Stimulated activated CD4-positive, alpha-beta T cell treated with anti-CD3 and anti-CD28 coated beads, Interleukin-1b, Interleukin-23, amount 100 ng/mL, for 1 hour (primary cell): ENCODE measurements around the gene CFLAR.
"Not testable (repeated sequence)": the region's sequence is repeated elsewhere in the genome, so short reads cannot be mapped to it uniquely, and the experiment has no call there.

ENCODE experiments used
- DNase-seq, 2 donors: peaks; one replicate each; pipeline ENCODE4 v3.0.0-alpha.2; 2020; ENCODE audit warnings: low read depth in 2 of 2

The CFLAR gene

GRCh38 chr2:201182650-201183364, 66.8 kb downstream of the CFLAR start, which contains the start of gene CASP10:
Gene CASP10 (plus strand): TSS chr2:201183141. CDS start chr2:201185778, 2,637 bp downstream.
- peak in 1 of 2 donors; percentile 8 for DNase-seq

GRCh38 chr2:201183365-201183727, 67.4 kb downstream of the CFLAR start:
- DNase-seq: no peak

GRCh38 chr2:201183835-201184234, 67.9 kb downstream of the CFLAR start:
- not testable (repeated sequence) for DNase-seq

GRCh38 chr2:201184248-201184647, 68.3 kb downstream of the CFLAR start:
- not testable (repeated sequence) for DNase-seq

GRCh38 chr2:201185863-201186262, 69.9 kb downstream of the CFLAR start:
- DNase-seq: no peak

- DNase-seq: no peak
These were observed 71.0 kb downstream of the CFLAR start for GRCh38 chr2:201186982-201187381.

- DNase-seq: no peak
These were observed 72.5 kb downstream of the CFLAR start for GRCh38 chr2:201188449-201188848.

GRCh38 chr2:201191132-201191875, 75.3 kb downstream of the CFLAR start:
- no peak for DNase-seq

- no peak for DNase-seq
These were observed 78.1 kb downstream of the CFLAR start for GRCh38 chr2:201194097-201194496.

- DNase-seq: no peak
These were observed 79.4 kb downstream of the CFLAR start for GRCh38 chr2:201195331-201195730.

- no peak for DNase-seq
These were observed 80.0 kb downstream of the CFLAR start for GRCh38 chr2:201196003-201196402.

- DNase-seq: no peak
These were observed 80.8 kb downstream of the CFLAR start for GRCh38 chr2:201196803-201197202.

- DNase-seq: no peak
These were observed 81.8 kb downstream of the CFLAR start for GRCh38 chr2:201197781-201198180.

GRCh38 chr2:201199847-201200246, 83.9 kb downstream of the CFLAR start:
- DNase-seq: no peak

GRCh38 chr2:201200345-201200744, 84.4 kb downstream of the CFLAR start:
- DNase-seq: no peak

GRCh38 chr2:201201371-201201770, 85.4 kb downstream of the CFLAR start:
- DNase-seq: no peak

GRCh38 chr2:201203916-201204654, 88.1 kb downstream of the CFLAR start:
- DNase-seq: no peak

- DNase-seq: no peak
These were observed 88.9 kb downstream of the CFLAR start for GRCh38 chr2:201204655-201205514.

GRCh38 chr2:201205515-201205849, 89.5 kb downstream of the CFLAR start:
- DNase-seq: no peak

GRCh38 chr2:201208563-201209252, 92.7 kb downstream of the CFLAR start:
- no peak for DNase-seq

GRCh38 chr2:201215963-201216362, 100.0 kb downstream of the CFLAR start:
- DNase-seq: no peak
